Vagina (tissue), 2 donors: Measurements from ENCODE around the gene MEGF10.

Experiments
- POLR2A ChIP-seq, 2 donors: fragments of 450-650 bp; IDR thresholded peaks; one replicate each; pipeline ENCODE4 v1.6.1; 2017; ENCODE audit warnings: antibody characterized with exemption in 2 of 2, mild to moderate bottlenecking in 2 of 2, moderate library complexity in 2 of 2
- POLR2AphosphoS5 ChIP-seq, 2 donors: sonication (generic); formaldehyde crosslinking; IDR thresholded peaks; one replicate each; pipeline ENCODE4 v1.9.0; 2017; ENCODE audit warnings: antibody characterized with exemption in 2 of 2, mild to moderate bottlenecking in 2 of 2, low read depth in 1 of 2; ENCODE audit not compliant: insufficient read depth in 1 of 2
- TF ChIP-seq, protein P1 (sequence below), 3 experiments: fragments of 450-650 bp in 2 of 3; fragments of 200-600 bp in 1 of 3; sonication (generic) in 1 of 3; IDR thresholded peaks; one replicate each; pipeline ENCODE4 v1.5.1; 2017 to 2019; ENCODE audit warnings: antibody characterized with exemption in 3 of 3, mild to moderate bottlenecking in 2 of 3, moderate library complexity in 2 of 3

- TF ChIP-seq, protein P1, sequence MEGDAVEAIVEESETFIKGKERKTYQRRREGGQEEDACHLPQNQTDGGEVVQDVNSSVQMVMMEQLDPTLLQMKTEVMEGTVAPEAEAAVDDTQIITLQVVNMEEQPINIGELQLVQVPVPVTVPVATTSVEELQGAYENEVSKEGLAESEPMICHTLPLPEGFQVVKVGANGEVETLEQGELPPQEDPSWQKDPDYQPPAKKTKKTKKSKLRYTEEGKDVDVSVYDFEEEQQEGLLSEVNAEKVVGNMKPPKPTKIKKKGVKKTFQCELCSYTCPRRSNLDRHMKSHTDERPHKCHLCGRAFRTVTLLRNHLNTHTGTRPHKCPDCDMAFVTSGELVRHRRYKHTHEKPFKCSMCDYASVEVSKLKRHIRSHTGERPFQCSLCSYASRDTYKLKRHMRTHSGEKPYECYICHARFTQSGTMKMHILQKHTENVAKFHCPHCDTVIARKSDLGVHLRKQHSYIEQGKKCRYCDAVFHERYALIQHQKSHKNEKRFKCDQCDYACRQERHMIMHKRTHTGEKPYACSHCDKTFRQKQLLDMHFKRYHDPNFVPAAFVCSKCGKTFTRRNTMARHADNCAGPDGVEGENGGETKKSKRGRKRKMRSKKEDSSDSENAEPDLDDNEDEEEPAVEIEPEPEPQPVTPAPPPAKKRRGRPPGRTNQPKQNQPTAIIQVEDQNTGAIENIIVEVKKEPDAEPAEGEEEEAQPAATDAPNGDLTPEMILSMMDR (IDR thresholded peaks at IDR 0.05), result no peak
- TF ChIP-seq POLR2A (IDR thresholded peaks at IDR 0.05) (no peak), POLR2AphosphoS5 (IDR thresholded peaks at IDR 0.05; ENCODE audit: insufficient read depth in 1 of 2, low read depth in 1 of 2) (no peak)
Measured at GRCh38 chr5:127326431-127326830, 35.8 kb downstream of the MEGF10 start.
